ENCODE data around the gene ASB2. TPM values are rescaled to one million over a fixed set of nuclear protein-coding genes. Genes with fewer than 3 reads are reported as not detected.

ASB2 gene
- total and polyA plus RNA-seq, 2 of the 8 experiments (the other 6 are each of a cell fraction or from before 2014, with no cell fraction given): 1.0 to 2.1 TPM

DNA sequence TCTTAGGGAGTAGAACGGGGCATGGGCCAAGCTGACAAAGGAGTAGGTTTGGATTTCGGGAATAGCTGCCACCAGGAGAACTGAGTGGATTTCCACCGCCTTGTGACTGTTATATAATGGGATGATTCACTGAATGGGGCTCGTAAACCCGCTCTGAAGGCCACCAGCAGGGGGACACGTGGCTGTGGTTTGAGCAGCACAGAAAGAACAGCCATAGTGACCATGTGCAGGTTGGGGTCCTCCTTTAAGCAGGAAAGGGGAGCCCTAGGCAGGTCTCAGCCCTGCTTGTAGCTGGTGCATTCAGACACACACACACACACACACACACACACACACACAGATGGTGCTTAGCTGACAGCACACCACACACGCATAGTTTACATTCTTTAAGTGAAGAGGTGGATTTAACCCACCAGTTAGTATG lies 8.6 kb upstream of the ASB2 start (continued):
- TF ChIP-seq SP4 (IDR thresholded peaks at IDR 0.05; ENCODE audit: low read length) (no peak), KDM1A (IDR thresholded peaks at IDR 0.05; ENCODE audit: borderline replicate concordance, low read length) (no peak)
- TF ChIP-seq, protein P1, sequence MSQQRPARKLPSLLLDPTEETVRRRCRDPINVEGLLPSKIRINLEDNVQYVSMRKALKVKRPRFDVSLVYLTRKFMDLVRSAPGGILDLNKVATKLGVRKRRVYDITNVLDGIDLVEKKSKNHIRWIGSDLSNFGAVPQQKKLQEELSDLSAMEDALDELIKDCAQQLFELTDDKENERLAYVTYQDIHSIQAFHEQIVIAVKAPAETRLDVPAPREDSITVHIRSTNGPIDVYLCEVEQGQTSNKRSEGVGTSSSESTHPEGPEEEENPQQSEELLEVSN (IDR thresholded peaks at IDR 0.05): peak; percentile 67
